ENCODE measurements around the gene KANSL1L. TPM values are rescaled to one million over a fixed set of nuclear protein-coding genes. Genes with fewer than 3 reads are reported as not detected.
A peak's percentile ranks its signal among the peaks of the same experiment; 100 is the strongest.

The KANSL1L gene
- total RNA-seq, 2 experiments from 2014 or later, result 4.5 to 6.0 TPM

DNA sequence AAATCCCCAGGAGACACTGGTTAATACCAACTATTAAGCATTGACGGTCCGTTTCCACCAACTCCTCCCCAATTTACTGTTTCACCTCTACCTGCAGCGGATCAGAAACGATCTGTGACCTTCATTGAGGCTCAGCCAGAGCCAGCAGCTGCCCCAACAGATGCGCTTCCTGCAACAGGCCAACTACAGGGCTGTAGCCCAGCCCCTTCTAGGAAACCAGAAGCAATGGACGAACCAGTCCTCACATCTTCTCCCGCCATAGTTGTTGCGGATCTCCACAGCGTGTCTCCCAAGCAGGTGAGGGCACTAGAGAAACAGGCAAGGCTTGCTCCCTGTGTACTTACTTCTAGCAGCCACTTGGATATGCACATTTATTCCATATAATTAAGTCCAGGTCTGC is 177.2 kb downstream of the KANSL1L start:
- H3K4me1 Mint-ChIP-seq, result no peaks in the 10 kb centered on the region
- intact Hi-C loops (cut with DNase I, micrococcal nuclease), result no loop called here

DNA sequence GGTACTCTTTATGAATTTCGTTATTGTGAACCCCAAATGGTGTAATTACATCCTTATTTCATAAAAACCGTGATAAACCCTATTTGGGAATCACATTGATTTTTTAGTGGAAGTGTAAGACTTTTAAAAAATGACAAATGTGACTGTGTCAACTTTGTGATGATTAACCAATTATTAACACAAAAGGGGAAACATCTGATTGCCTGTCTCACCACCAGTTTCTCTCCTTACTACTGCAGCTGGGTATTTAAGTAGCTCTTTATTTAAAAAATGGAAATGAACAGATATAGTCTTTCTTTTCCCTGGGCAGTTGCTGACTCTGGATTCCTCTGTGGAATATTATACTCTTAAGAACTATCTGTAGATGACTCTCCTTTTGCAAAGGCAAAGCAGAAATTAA is 180.4 kb downstream of the KANSL1L start:
- no peaks in the 10 kb centered on the region for H3K36me3 Mint-ChIP-seq (ENCODE audit: low read depth)
- H3K27me3 Mint-ChIP-seq, result peaks cover 2% of the 10 kb centered on the region
- intact Hi-C loops (cut with DNase I, micrococcal nuclease), result no loop called here
- H3K9me3 Mint-ChIP-seq (ENCODE audit: low read depth), result no peaks in the 10 kb centered on the region
- ChIA-PET POLR2A (no interaction called here), CTCF (interaction anchor here (1.3 to 1.9 kb wide), 3 partner anchors 9 to 208 kb away, joined by 4 to 6 read pairs (median 4); no protein-coding TSS in a partner anchor)
- no peak overlapping the region for H3K4me3 Mint-ChIP-seq
- H3K4me1 Mint-ChIP-seq, result peaks cover 3% of the 10 kb centered on the region
- no peak overlapping the region for H3K27ac Mint-ChIP-seq
- no peak for DNase-seq
- ATAC-seq, result no peak

More for the DNA sequence above, 177.2 kb downstream of the KANSL1L start:
- ChIA-PET POLR2A (no interaction called here), CTCF (interaction anchor here (1.0 kb wide), 1 partner anchor 202 kb away, joined by 3 read pairs; no protein-coding TSS in a partner anchor)
- Mint-ChIP-seq H3K36me3 (ENCODE audit: low read depth) (no peaks in the 10 kb centered on the region), H3K9me3 (ENCODE audit: low read depth) (no peaks in the 10 kb centered on the region), H3K27me3 (no peaks in the 10 kb centered on the region), H3K4me3 (no peak overlapping the region), H3K27ac (no peak overlapping the region)
- no peak for ATAC-seq
- no peak for DNase-seq

DNA sequence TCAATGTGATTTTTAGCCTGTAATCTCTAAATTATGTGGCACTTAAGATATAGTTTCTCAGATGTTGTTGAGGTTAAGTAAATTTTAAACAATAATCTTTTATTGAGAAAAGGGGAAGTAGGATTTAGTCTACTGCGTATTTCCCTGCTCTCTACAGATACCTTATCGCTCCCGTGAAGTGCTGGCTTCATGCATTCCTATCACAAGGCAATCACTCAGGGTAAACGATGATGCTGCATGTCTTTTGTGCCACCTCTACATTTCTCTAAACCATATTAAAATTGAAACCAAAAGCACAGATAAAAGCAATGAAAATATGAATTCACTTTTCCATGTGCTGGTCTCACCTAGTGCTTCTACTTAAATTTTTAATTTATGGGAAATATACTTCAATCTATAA is 183.2 kb downstream of the KANSL1L start:
- H3K36me3 Mint-ChIP-seq (ENCODE audit: low read depth), result no peaks in the 10 kb centered on the region
- no peaks in the 10 kb centered on the region for H3K9me3 Mint-ChIP-seq (ENCODE audit: low read depth)
- no peak overlapping the region for H3K27ac Mint-ChIP-seq
- CTCF ChIA-PET, result no interaction called here
- ATAC-seq (peak; percentile 74), DNase-seq (no peak)
- POLR2A ChIA-PET, result no interaction called here
- intact Hi-C loops (cut with DNase I, micrococcal nuclease), result no loop called here
- peaks cover 7% of the 10 kb centered on the region for H3K27me3 Mint-ChIP-seq
- no peak overlapping the region for H3K4me3 Mint-ChIP-seq
- peaks cover 3% of the 10 kb centered on the region for H3K4me1 Mint-ChIP-seq

DNA sequence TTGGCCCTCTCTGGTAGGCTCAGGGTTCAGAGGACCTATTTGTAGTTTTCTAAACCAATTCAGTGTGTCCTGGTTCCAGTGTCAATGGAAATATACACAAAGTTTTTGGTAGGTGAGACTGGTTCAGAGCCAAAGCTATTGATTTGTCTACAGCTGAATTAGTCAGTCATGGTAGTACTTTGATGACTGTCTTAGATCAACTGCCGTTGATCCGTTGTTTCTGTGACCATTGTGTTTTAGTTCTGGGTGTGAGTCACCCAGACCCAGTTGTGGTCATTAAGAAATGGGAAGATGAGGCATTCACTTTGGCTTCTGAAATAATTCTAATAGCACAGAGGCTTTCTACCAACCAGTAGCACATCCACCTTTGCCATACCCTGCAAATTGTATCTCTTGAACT is 184.8 kb downstream of the KANSL1L start:
- Mint-ChIP-seq H3K9me3 (ENCODE audit: low read depth) (no peaks in the 10 kb centered on the region), H3K4me3 (no peak overlapping the region), H3K36me3 (ENCODE audit: low read depth) (no peaks in the 10 kb centered on the region), H3K4me1 (peaks cover 3% of the 10 kb centered on the region), H3K27me3 (peaks cover 7% of the 10 kb centered on the region), H3K27ac (no peak overlapping the region)
- no peak for ATAC-seq
- intact Hi-C loops (cut with DNase I, micrococcal nuclease), result no loop called here
- no peak for DNase-seq
- POLR2A ChIA-PET, result no interaction called here
- CTCF ChIA-PET, result no interaction called here

DNA sequence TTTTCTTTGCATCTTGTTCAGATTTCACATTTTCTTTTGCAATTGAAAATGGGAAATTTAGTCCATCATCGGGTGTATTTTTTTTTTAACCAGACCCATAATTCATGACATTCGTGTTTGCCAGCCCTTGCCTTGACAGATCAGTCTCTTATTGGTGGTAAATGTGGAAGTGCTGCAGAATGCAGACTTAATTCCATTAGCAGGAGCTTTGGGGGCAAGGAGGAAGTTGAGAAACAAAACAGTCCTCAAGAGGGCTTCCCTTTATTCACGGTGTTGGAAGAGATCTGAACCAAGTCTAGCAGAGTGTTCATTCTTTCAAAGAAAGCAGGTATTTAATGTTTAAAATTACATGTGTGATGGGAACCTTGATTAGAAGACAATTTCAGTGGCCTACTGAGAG is 185.3 kb downstream of the KANSL1L start:
- Mint-ChIP-seq H3K9me3 (ENCODE audit: low read depth) (no peaks in the 10 kb centered on the region), H3K27me3 (peaks cover 7% of the 10 kb centered on the region), H3K4me3 (no peak overlapping the region), H3K4me1 (peaks cover 3% of the 10 kb centered on the region), H3K27ac (no peak overlapping the region), H3K36me3 (ENCODE audit: low read depth) (no peaks in the 10 kb centered on the region)
- ChIA-PET CTCF (no interaction called here), POLR2A (no interaction called here)
- ATAC-seq, result no peak
- intact Hi-C loops (cut with DNase I, micrococcal nuclease), result no loop called here
- DNase-seq, result no peak

DNA sequence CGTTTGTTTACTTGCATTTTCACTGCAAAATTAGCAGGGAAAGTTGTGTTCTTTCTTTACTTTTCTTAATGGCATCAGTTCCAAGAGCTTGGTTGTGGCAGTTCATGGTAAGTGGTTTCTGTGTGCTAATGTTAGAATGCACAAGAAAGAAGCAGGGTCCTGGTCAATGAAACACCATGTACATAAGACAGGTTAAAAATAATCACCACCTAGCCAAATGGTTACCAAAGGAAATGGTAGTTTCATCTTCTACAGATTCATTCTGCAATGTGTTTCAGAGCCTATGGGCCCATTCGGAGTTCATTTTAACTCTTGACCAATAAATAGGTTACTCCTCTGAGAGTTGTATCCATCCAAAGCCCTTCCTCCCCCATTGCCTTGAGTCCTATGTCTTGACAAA is 186.9 kb downstream of the KANSL1L start:
- ATAC-seq (no peak), DNase-seq (no peak)
- Mint-ChIP-seq H3K9me3 (ENCODE audit: low read depth) (no peaks in the 10 kb centered on the region), H3K4me3 (no peak overlapping the region), H3K27me3 (peaks cover 7% of the 10 kb centered on the region), H3K4me1 (peaks cover 3% of the 10 kb centered on the region), H3K27ac (no peak overlapping the region), H3K36me3 (ENCODE audit: low read depth) (no peaks in the 10 kb centered on the region)
- ChIA-PET POLR2A (no interaction called here), CTCF (interaction anchor here (0.6 kb wide), 1 partner anchor 559 kb away, joined by 4 read pairs; no protein-coding TSS in a partner anchor)
- intact Hi-C loops (cut with DNase I, micrococcal nuclease), result no loop called here

DNA sequence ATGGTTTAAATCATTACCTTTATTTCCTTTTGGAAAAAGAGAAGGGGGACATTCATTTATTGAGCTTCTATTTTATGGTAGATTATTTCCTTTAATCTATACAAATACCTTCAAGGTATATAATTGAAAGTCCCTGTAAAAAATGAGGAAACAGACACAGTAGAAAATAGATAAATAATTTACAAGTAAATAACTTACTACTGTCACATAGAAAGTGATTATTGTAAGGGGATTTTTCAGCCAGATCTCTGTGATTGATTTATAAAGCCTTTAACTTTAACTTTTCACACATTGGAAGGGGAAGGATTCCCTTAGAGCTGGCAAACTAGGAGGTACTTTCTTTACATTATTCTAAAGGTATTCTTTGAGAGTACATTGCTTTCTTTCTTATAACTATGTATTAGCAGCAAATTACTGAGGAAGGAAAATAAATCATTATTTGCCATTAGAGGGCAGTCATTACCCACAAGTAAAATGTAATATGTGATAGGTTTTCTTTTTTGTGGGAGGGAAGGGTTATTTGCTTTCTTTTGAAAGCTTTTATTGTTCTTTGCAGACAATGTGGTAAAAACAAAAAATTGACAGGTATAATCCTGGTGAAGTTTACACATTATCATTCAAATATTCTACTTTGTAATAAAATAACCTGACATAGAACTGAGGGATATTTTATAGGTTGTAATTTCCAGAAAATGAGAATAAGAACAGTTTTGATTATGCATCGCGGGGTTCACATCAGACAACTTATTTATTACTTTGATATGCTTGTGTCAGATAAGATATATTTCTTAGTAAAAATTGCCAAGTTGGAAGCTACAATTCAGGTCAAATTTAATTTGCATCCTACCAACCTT is 193.6 kb downstream of the KANSL1L start:
- no peak for DNase-seq
- H3K9me3 Mint-ChIP-seq (ENCODE audit: low read depth), result no peaks in the 10 kb centered on the region
- POLR2A ChIA-PET, result no interaction called here

DNA sequence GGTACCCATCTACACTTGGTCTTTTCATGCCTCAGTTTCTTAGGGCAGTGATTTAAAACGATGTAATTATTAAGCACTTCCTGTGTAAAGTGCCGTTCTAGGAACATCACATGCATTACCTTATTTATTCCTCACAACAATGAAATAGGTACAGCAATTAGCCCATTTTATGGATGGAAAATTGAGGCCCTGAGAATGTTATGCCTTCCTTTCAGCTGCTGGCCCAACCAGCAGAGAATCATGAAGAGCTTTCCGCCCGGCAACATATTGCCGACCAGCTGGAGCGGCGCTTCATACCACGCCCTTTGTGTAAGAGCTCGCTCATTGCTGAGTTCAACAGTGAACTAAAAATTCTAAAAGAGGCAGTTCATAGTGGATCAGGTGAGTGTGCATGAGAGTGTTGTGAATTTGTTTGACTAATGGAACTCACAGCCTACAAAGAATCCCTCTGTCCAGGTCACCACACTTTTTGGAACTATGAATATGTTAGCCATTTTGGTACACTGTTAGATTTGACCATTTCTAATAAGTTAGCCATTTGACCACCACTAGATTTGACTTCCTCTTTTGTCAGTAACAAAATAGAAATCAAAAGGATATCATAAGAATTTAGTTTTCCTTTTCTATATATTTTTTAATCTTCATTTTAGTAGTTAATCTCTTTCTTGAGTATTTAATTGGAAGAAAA is 194.4 kb downstream of the KANSL1L start:
- DNase-seq (no peak), ATAC-seq (no peak)
- CTCF ChIA-PET, result interaction anchor here (0.6 to 5.4 kb wide), 15 partner anchors 9 to 229 kb away, joined by 3 to 44 read pairs (median 5); no protein-coding TSS in a partner anchor
- intact Hi-C loops (cut with DNase I, micrococcal nuclease), result loop anchor here (1.0 to 5.0 kb wide), 3 partner anchors 90 to 222 kb away; no protein-coding TSS in a partner anchor
- Mint-ChIP-seq H3K9me3 (ENCODE audit: low read depth) (no peaks in the 10 kb centered on the region), H3K27me3 (peaks cover 9% of the 10 kb centered on the region), H3K4me3 (no peak overlapping the region), H3K4me1 (no peaks in the 10 kb centered on the region), H3K36me3 (ENCODE audit: low read depth) (no peaks in the 10 kb centered on the region), H3K27ac (no peak overlapping the region)
- POLR2A ChIA-PET, result no interaction called here

More for the DNA sequence above, 193.6 kb downstream of the KANSL1L start:
- intact Hi-C loops (cut with DNase I, micrococcal nuclease), result loop anchor here (1.0 to 5.0 kb wide), 3 partner anchors 90 to 222 kb away; no protein-coding TSS in a partner anchor
- Mint-ChIP-seq H3K4me1 (no peaks in the 10 kb centered on the region), H3K27ac (no peak overlapping the region), H3K4me3 (no peak overlapping the region), H3K27me3 (peaks cover 3% of the 10 kb centered on the region), H3K36me3 (ENCODE audit: low read depth) (no peaks in the 10 kb centered on the region)
- CTCF ChIA-PET, result interaction anchor here (0.6 to 5.4 kb wide), 16 partner anchors 10 to 228 kb away, joined by 3 to 44 read pairs (median 5); no protein-coding TSS in a partner anchor
- no peak for ATAC-seq

DNA sequence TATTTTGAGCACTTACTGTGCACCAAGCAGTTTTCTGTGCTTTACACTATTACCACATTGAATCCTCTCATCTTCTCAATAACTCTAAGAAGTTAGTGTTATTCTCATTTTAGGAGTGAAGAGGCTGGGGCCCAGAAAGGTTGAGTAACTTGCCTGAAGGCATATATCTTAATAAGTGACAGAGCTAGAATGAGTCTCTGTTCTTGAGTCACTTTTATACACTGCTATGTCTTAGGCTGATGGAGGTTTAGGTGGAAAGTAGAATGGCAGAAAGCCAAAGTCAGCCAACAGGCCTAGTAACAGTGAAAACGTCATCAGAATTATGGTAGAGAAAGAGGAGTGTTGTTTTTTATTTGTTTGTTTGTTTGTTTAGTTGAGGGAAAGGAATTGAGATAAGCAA is 196.6 kb downstream of the KANSL1L start:
- Mint-ChIP-seq H3K36me3 (ENCODE audit: low read depth) (no peaks in the 10 kb centered on the region), H3K4me3 (no peak overlapping the region), H3K27ac (no peak overlapping the region), H3K9me3 (ENCODE audit: low read depth) (no peaks in the 10 kb centered on the region), H3K27me3 (peaks cover 9% of the 10 kb centered on the region), H3K4me1 (no peaks in the 10 kb centered on the region)
- no peak for ATAC-seq
- intact Hi-C loops (cut with DNase I, micrococcal nuclease), result no loop called here
- POLR2A ChIA-PET, result no interaction called here
- CTCF ChIA-PET, result interaction anchor here (1.7 kb wide), 1 partner anchor 233 kb away, joined by 4 read pairs; no protein-coding TSS in a partner anchor
- DNase-seq, result no peak

DNA sequence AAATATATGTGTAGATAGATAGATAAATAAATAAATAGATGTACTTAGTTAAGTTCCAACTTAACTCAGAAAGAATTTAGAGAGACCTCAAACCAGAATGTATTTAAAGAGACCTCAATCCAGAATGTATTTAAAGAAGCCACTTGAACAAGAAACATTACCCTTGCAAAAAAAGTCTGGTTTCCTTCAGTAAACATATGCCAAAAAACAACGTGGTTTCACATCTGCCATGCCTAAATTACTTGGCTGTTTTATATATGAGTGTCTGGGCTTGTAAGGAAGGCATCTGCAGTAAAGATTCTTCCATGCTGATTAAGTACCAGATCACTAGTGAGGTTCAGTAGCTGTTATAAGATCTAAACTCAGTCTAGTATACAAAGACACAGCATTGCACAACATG is 197.9 kb downstream of the KANSL1L start:
- DNase-seq, result no peak
- H3K4me1 Mint-ChIP-seq, result no peaks in the 10 kb centered on the region
- H3K36me3 Mint-ChIP-seq (ENCODE audit: low read depth), result no peaks in the 10 kb centered on the region
- ATAC-seq, result no peak
- POLR2A ChIA-PET, result no interaction called here
- H3K4me3 Mint-ChIP-seq, result no peak overlapping the region
- CTCF ChIA-PET, result interaction anchor here (0.6 to 1.2 kb wide), 2 partner anchors 13 to 421 kb away, joined by 3 to 4 read pairs; no protein-coding TSS in a partner anchor
- intact Hi-C loops (cut with DNase I, micrococcal nuclease), result no loop called here
- H3K27ac Mint-ChIP-seq, result no peak overlapping the region
- peaks cover 9% of the 10 kb centered on the region for H3K27me3 Mint-ChIP-seq
- no peaks in the 10 kb centered on the region for H3K9me3 Mint-ChIP-seq (ENCODE audit: low read depth)

Measured in activated CD4-positive, alpha-beta T cell treated with anti-CD3 and anti-CD28 coated beads for 36 hours (primary cell).